PC-9 (cell line): ENCODE data around the gene CALML5. TPM values are rescaled to one million over a fixed set of nuclear protein-coding genes. Genes with fewer than 3 reads are reported as not detected.

Experiments used
- BruUV-seq: library from RNA; stranded (reverse); fragments of 400-500 nt; replicated peaks from 2 replicates; lab custom pipeline; 2021; lab: Mats Ljungman, UMichigan
- CTCF ChIA-PET: fragments of 300-600 bp; sonication (Branson Sonifier 250); formaldehyde crosslinking; loops from one replicate; lab custom pipeline; 2022; ENCODE audit warnings: antibody characterized with exemption; lab: Charles Lee
- POLR2A ChIA-PET: fragments of 300-600 bp; sonication (Branson Sonifier 250); formaldehyde crosslinking; loops from one replicate; lab custom pipeline; 2022; ENCODE audit warnings: antibody characterized with exemption; ENCODE audit not compliant: unreplicated experiment; lab: Charles Lee
- DNase-seq, 2 experiments: peaks; one replicate each; pipeline versions ENCODE4 v3.0.0 to v3.0.0-alpha.2; 2015 to 2022; ENCODE audit warnings: mixed read lengths in 1 of 2
- H2AFZ ChIP-seq: fragments of 200-600 bp; sonication (generic); 2 replicates; pipeline ENCODE4 v1.8.1; 2017; ENCODE audit warnings: antibody characterized with exemption
- H3F3A ChIP-seq: fragments of 200-600 bp; sonication (generic); 2 replicates; pipeline ENCODE4 v1.8.1; 2017; ENCODE audit warnings: antibody characterized with exemption, mild to moderate bottlenecking, low read depth; ENCODE audit not compliant: insufficient read depth
- H3K27ac ChIP-seq: fragments of 200-600 bp; sonication (generic); 2 replicates; pipeline ENCODE4 v1.6.1; 2016; ENCODE audit warnings: mixed run types
- H3K27me3 ChIP-seq: fragments of 200-600 bp; sonication (generic); 2 replicates; pipeline ENCODE4 v1.6.1; 2016; ENCODE audit warnings: low read depth, mixed run types; ENCODE audit not compliant: insufficient read depth
- H3K36me3 ChIP-seq: fragments of 200-600 bp; sonication (generic); 2 replicates; pipeline ENCODE4 v1.6.1; 2016; ENCODE audit warnings: low read depth, mixed run types
- H3K4me1 ChIP-seq: fragments of 200-600 bp; sonication (generic); replicated peaks from 2 replicates; pipeline ENCODE4 v1.6.1; 2016; ENCODE audit warnings: mixed run types; ENCODE audit not compliant: insufficient read depth
- H3K4me2 ChIP-seq: fragments of 200-600 bp; sonication (generic); 2 replicates; pipeline ENCODE4 v1.6.1; 2017; ENCODE audit warnings: mixed run types
- H3K4me3 ChIP-seq: fragments of 200-600 bp; sonication (generic); 2 replicates; pipeline ENCODE4 v1.6.1; 2016; ENCODE audit warnings: mixed run types
- H3K79me2 ChIP-seq: fragments of 200-600 bp; sonication (generic); 2 replicates; pipeline ENCODE4 v1.6.1; 2017; ENCODE audit warnings: low read depth, mixed run types
- H3K9me2 ChIP-seq: fragments of 200-600 bp; sonication (generic); 2 replicates; pipeline ENCODE4 v1.8.1; 2017; ENCODE audit warnings: mild to moderate bottlenecking; ENCODE audit not compliant: insufficient read depth
- H3K9me3 ChIP-seq: fragments of 200-600 bp; sonication (generic); 2 replicates; pipeline ENCODE4 v1.8.1; 2016; ENCODE audit warnings: low read depth; ENCODE audit not compliant: insufficient read depth
- H4K20me1 ChIP-seq: fragments of 200-600 bp; sonication (generic); 2 replicates; pipeline ENCODE4 v1.8.1; 2017; ENCODE audit not compliant: insufficient read depth
- EZH2 ChIP-seq: fragments of 200-600 bp; sonication (generic); IDR thresholded peaks from 2 replicates; pipeline ENCODE4 v1.8.0; 2017; ENCODE audit warnings: antibody characterized with exemption, low read depth
- intact Hi-C: fragments of 100-400 bp; cut with micrococcal nuclease; formaldehyde crosslinking; loops from one replicate; pipeline ENCODE4 v1.10.0; 2022; ENCODE audit not compliant: unreplicated experiment
- total RNA-seq: library from RNA; stranded (reverse); gene quantifications from 2 replicates; pipeline ENCODE4 v1.2.3, GENCODE V29; 2021
- TF ChIP-seq, protein P1 (sequence below): fragments of 200-600 bp; sonication (generic); conservative IDR thresholded peaks from 2 replicates; pipeline ENCODE4 v1.6.1; 2017; ENCODE audit warnings: mixed run types, antibody characterized with exemption, mild to moderate bottlenecking, moderate library complexity

The CALML5 gene
- total RNA-seq, 1 experiment from 2014 or later = 3.0 TPM

GRCh38 chr10:5457741-5458140 is 41.6 kb downstream of the CALML5 start:
- Histone ChIP-seq H3K9me3 (no peaks in the 10 kb centered on the region), H3K27ac (peak overlapping the region; percentile 43), H4K20me1 (no peaks in the 10 kb centered on the region), H3K4me3 (no peak overlapping the region), H3K36me3 (peaks cover 49% of the 10 kb centered on the region), H3K27me3 (no peaks in the 10 kb centered on the region), H3K4me1 (no peaks in the 10 kb centered on the region), H3F3A (peaks cover 93% of the 10 kb centered on the region), H3K4me2 (no peak overlapping the region), H3K9me2 (no peaks in the 10 kb centered on the region), H3K79me2 (peaks cover 45% of the 10 kb centered on the region), H2AFZ (no peak overlapping the region)
- DNase-seq = no peak
- TF ChIP-seq, protein P1, sequence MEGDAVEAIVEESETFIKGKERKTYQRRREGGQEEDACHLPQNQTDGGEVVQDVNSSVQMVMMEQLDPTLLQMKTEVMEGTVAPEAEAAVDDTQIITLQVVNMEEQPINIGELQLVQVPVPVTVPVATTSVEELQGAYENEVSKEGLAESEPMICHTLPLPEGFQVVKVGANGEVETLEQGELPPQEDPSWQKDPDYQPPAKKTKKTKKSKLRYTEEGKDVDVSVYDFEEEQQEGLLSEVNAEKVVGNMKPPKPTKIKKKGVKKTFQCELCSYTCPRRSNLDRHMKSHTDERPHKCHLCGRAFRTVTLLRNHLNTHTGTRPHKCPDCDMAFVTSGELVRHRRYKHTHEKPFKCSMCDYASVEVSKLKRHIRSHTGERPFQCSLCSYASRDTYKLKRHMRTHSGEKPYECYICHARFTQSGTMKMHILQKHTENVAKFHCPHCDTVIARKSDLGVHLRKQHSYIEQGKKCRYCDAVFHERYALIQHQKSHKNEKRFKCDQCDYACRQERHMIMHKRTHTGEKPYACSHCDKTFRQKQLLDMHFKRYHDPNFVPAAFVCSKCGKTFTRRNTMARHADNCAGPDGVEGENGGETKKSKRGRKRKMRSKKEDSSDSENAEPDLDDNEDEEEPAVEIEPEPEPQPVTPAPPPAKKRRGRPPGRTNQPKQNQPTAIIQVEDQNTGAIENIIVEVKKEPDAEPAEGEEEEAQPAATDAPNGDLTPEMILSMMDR = no peak
- no peak for TF ChIP-seq EZH2
- ChIA-PET POLR2A (no interaction called here), CTCF (no interaction called here)
- intact Hi-C loops = no loop called here
- no TSS peak for BruUV-seq

DNA sequence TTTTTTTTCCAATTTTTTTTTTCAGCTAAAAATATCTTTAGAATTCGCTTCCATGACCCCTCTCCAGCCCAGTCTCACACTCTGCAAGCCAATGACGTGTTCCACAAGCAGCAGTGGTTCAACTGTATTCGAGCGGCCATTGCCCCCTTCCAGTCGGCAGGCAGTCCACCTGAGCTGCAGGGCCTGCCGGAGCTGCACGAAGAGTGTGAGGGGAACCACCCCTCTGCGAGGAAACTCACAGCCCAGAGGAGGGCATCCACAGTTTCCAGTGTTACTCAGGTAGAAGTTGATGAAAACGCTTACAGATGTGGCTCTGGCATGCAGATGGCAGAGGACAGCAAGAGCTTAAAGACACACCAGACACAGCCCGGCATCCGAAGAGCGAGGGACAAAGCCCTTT is 42.8 kb downstream of the CALML5 start:
- Histone ChIP-seq H3K27ac (no peak overlapping the region), H3F3A (peaks cover 87% of the 10 kb centered on the region), H3K27me3 (no peaks in the 10 kb centered on the region), H4K20me1 (peaks cover 3% of the 10 kb centered on the region), H3K4me2 (no peak overlapping the region), H3K79me2 (peaks cover 57% of the 10 kb centered on the region), H3K4me3 (no peak overlapping the region), H3K9me2 (no peaks in the 10 kb centered on the region), H3K4me1 (peaks cover 5% of the 10 kb centered on the region; the same call in 1 of the 2 replicates), H3K36me3 (peaks cover 61% of the 10 kb centered on the region), H3K9me3 (no peaks in the 10 kb centered on the region), H2AFZ (no peak overlapping the region)
- DNase-seq = no peak
- CTCF ChIA-PET = no interaction called here
- intact Hi-C loops = no loop called here
- POLR2A ChIA-PET = no interaction called here
- no peak for TF ChIP-seq EZH2
- TF ChIP-seq, protein P1 = no peak
- BruUV-seq = TSS peak; percentile 1

GRCh38 chr10:5453749-5454489 is 45.5 kb downstream of the CALML5 start:
- POLR2A ChIA-PET = no interaction called here
- H3K79me2 ChIP-seq = peaks cover 83% of the 10 kb centered on the region
- no peak overlapping the region for H3K4me2 ChIP-seq
- H3K27me3 ChIP-seq = no peaks in the 10 kb centered on the region
- no peak overlapping the region for H2AFZ ChIP-seq
- BruUV-seq = no TSS peak
- H3K9me2 ChIP-seq = no peaks in the 10 kb centered on the region
- peaks cover 64% of the 10 kb centered on the region for H3K36me3 ChIP-seq
- no peak for DNase-seq
- no peak overlapping the region for H3K4me3 ChIP-seq
- peaks cover 12% of the 10 kb centered on the region for H4K20me1 ChIP-seq
- no peaks in the 10 kb centered on the region for H3K9me3 ChIP-seq
- TF ChIP-seq, protein P1 = no peak
- no peak for TF ChIP-seq EZH2
- CTCF ChIA-PET = no interaction called here
- peaks cover 67% of the 10 kb centered on the region for H3F3A ChIP-seq
- intact Hi-C loops = no loop called here
- H3K4me1 ChIP-seq = peaks cover 20% of the 10 kb centered on the region
- H3K27ac ChIP-seq = 0 out of 2 replicates have a peak overlapping the region, but pooled peaks have one; percentile 19
